ENCODE results near the gene BCL10. TPM values are rescaled to one million over a fixed set of nuclear protein-coding genes. Genes with fewer than 3 reads are reported as not detected.

The BCL10 gene
- total RNA-seq, 1 experiment from 2014 or later: 33.8 TPM

GRCh38 chr1:85323770-85324169 is 47.3 kb upstream of the BCL10 start:
- Histone ChIP-seq H3K4me3 (replicated peaks in 1 of 2; ENCODE audit: low read depth in 1 of 2, low read length in 2 of 2) (no peak overlapping the region), H3K9me2 (ENCODE audit: insufficient read depth) (no peaks in the 10 kb centered on the region; the same call in 1 of the 2 replicates), H3K9ac (ENCODE audit: low read length) (no peak overlapping the region), H3K9me3 (ENCODE audit: control insufficient read depth in 1 of 2, insufficient read depth in 1 of 2, low read depth in 1 of 2, low read length in 2 of 2) (no peaks in the 10 kb centered on the region), H4K20me1 (ENCODE audit: insufficient read depth) (no peaks in the 10 kb centered on the region), H3K36me3 (ENCODE audit: control insufficient read depth in 1 of 2, insufficient read depth in 2 of 2, low read length in 2 of 2) (no peaks in the 10 kb centered on the region), H2AFZ (ENCODE audit: low read depth, low read length, poor library complexity, severe bottlenecking) (no peak overlapping the region), H3K27ac (ENCODE audit: low read depth, low read length) (no peak overlapping the region), H3K4me2 (ENCODE audit: low read length) (no peak overlapping the region), H3K27me3 (ENCODE audit: insufficient read depth, low read length) (no peaks in the 10 kb centered on the region), H3K4me1 (ENCODE audit: control insufficient read depth in 1 of 2, insufficient read depth in 2 of 2, low read length in 2 of 2) (peaks cover 44 to 63% of the 10 kb centered on the region in 2 experiments), H3K79me2 (ENCODE audit: insufficient read depth, low read length) (no peaks in the 10 kb centered on the region)
- BruUV-seq (replicated peaks): no TSS peak
- DNase-seq (ENCODE audit: low read depth, low spot score): no peak
- ATAC-seq: no peak
- CTCF ChIA-PET: interaction anchor here (0.9 kb wide), 1 partner anchor 369 kb away, joined by 3 read pairs; no protein-coding TSS in a partner anchor
- intact Hi-C loops (cut with micrococcal nuclease): no loop called here
- RAD21 ChIA-PET (ENCODE audit: low non-redundant PET in 1 of 2, low total read pairs in 2 of 2, uncharacterized antibody in 2 of 2, unreplicated experiment in 2 of 2): no interaction called here
- TF ChIP-seq EZH2 (IDR thresholded peaks at IDR 0.05) (no peak), ELF1 (IDR thresholded peaks at IDR 0.05; ENCODE audit: borderline replicate concordance, low read depth) (no peak), TCF7L2 (IDR thresholded peaks at IDR 0.05; ENCODE audit: borderline replicate concordance, extremely low read depth, insufficient read depth, insufficient read length) (no peak), ZBTB33 (IDR thresholded peaks at IDR 0.05; ENCODE audit: extremely low read depth, insufficient replicate concordance, low read length) (no peak), ATF3 (IDR thresholded peaks at IDR 0.05) (no peak), MAX (IDR thresholded peaks at IDR 0.05) (no peak), JUND (IDR thresholded peaks at IDR 0.05) (no peak), FOSL1 (IDR thresholded peaks at IDR 0.05; ENCODE audit: low read depth) (no peak), POLR2A (IDR thresholded peaks at IDR 0.05; ENCODE audit: borderline replicate concordance, extremely low read depth, insufficient read depth, insufficient read length) (no peak), CBX3 (IDR thresholded peaks at IDR 0.05; ENCODE audit: low read depth) (no peak), YY1 (IDR thresholded peaks at IDR 0.05; ENCODE audit: extremely low read depth, insufficient replicate concordance, low read depth, low read length) (no peak), EZH2phosphoT487 (IDR thresholded peaks at IDR 0.05; ENCODE audit: borderline replicate concordance) (no peak), POLR2AphosphoS5 (IDR thresholded peaks at IDR 0.05; ENCODE audit: low read depth, low read length) (no peak), SRF (IDR thresholded peaks at IDR 0.05; ENCODE audit: low read depth) (no peak), REST (IDR thresholded peaks at IDR 0.05; ENCODE audit: low read depth) (no peak), ZNF274 (IDR thresholded peaks at IDR 0.05; ENCODE audit: low read depth, low read length) (no peak), EGR1 (IDR thresholded peaks at IDR 0.05; ENCODE audit: low read depth) (no peak)
- POLR2A ChIA-PET: no interaction called here

Measured in HCT116 (cell line).